GM23248 (cell line): ENCODE results near the gene KRCC1.

Experiments used
- EZH2 ChIP-seq: fragments of 200-600 bp; sonication (generic); IDR thresholded peaks from 2 replicates; pipeline ENCODE4 v1.6.1; 2018; ENCODE audit warnings: antibody characterized with exemption, mild to moderate bottlenecking; ENCODE audit not compliant: insufficient read depth, poor library complexity, severe bottlenecking
- EZH2phosphoT487 ChIP-seq: fragments of 200-600 bp; sonication (generic); IDR thresholded peaks from 2 replicates; pipeline ENCODE4 v1.6.1; 2018; ENCODE audit warnings: antibody characterized with exemption, moderate library complexity, mild to moderate bottlenecking, low read depth; ENCODE audit not compliant: insufficient read depth

- TF ChIP-seq EZH2 (no peak), EZH2phosphoT487 (no peak)
Observed at GRCh38 chr2:88010136-88010535, 45.4 kb downstream of the KRCC1 start.
